ENCODE measurements around the gene NTNG2. TPM values are rescaled to one million over a fixed set of nuclear protein-coding genes. Genes with fewer than 3 reads are reported as not detected.

Gene NTNG2
- total and polyA plus RNA-seq, 9 of the 15 experiments (the other 6 are each of a cell fraction or from before 2014, with no cell fraction given), result 0.01 to 0.11 (median 0.09) TPM; not detected in 6

- no peak overlapping the region for H3K4me3 ChIP-seq
- H3K9me3 ChIP-seq (replicated peaks; ENCODE audit: control insufficient read depth, insufficient read depth, low read depth, low read length), result no peaks in the 10 kb centered on the region
- BruUV-seq (replicated peaks), result no TSS peak
- no peak overlapping the region for H3K27ac ChIP-seq (ENCODE audit: extremely low read depth, low read depth, low read length)
- no peak overlapping the region for H3K9ac ChIP-seq (ENCODE audit: insufficient read depth in 1 of 2, low read depth in 2 of 2, low read length in 2 of 2)
- peaks cover 6% of the 10 kb centered on the region for H3K9me1 ChIP-seq (ENCODE audit: control insufficient read depth, insufficient read depth, low read length)
- no peak for FAIRE-seq
- H3K27me3 ChIP-seq (ENCODE audit: control insufficient read depth in 2 of 2, insufficient read depth in 2 of 2, low read length in 2 of 2), result peaks cover 54 to 73% of the 10 kb centered on the region in 2 experiments
- DNase-seq (ENCODE audit: extremely low read depth in 1 of 4, low spot score in 3 of 4), result no peak
- WGBS (ENCODE audit: insufficient coverage, low coverage, missing lambda C conversion rate), result 1% methylated on average over 13 of the region's 13 CpGs
- no peaks in the 10 kb centered on the region for H4K20me1 ChIP-seq (replicated peaks; ENCODE audit: control insufficient read depth, insufficient read depth, low read length)
- H3K79me2 ChIP-seq (ENCODE audit: control insufficient read depth, insufficient read depth, low read length), result no peaks in the 10 kb centered on the region
- ChIA-PET POLR2A (interaction anchor here (0.7 to 1.0 kb wide), 3 partner anchors 9 to 353 kb away, joined by 3 read pairs; no protein-coding TSS in a partner anchor), CTCF (ENCODE audit: low intra/inter-chr PET ratio) (no interaction called here)
- no peak for ATAC-seq
- H3K4me2 ChIP-seq (ENCODE audit: insufficient read depth, low read length), result no peak overlapping the region
- in situ Hi-C loops (cut with MboI) (no loop called here), intact Hi-C loops (cut with micrococcal nuclease) (no loop called here)
- peaks cover 0 to 6% of the 10 kb centered on the region in 2 experiments; a peak in 2 of 5 replicates for H3K4me1 ChIP-seq (replicated peaks in 1 of 2; ENCODE audit: control insufficient read depth in 2 of 2, insufficient read depth in 2 of 2, low read length in 2 of 2)
- H2AFZ ChIP-seq (ENCODE audit: low read depth, low read length), result no peak overlapping the region
- H3K36me3 ChIP-seq (ENCODE audit: control insufficient read depth, insufficient read depth, low read length), result no peaks in the 10 kb centered on the region
- TF ChIP-seq RNF2 (IDR thresholded peaks at IDR 0.05), result no peak
- TF ChIP-seq TSHZ1 (CRISPR knock-in tag; IDR thresholded peaks at IDR 0.05), result no peak
- no peak for TF ChIP-seq POU5F1 (IDR thresholded peaks at IDR 0.05; ENCODE audit: borderline replicate concordance, low read depth, low read length, partially characterized antibody)
- no peak for TF ChIP-seq MCM7 (IDR thresholded peaks at IDR 0.05)
- no peak for TF ChIP-seq PBX2 (CRISPR knock-in tag; IDR thresholded peaks at IDR 0.05; ENCODE audit: low read depth)
- no peak for TF ChIP-seq PBX2 (tag; conservative IDR thresholded peaks at IDR 0.05; ENCODE audit: low read depth)
- TF ChIP-seq PHTF2 (CRISPR knock-in tag; IDR thresholded peaks at IDR 0.05), result no peak
- no peak for TF ChIP-seq BMI1 (IDR thresholded peaks at IDR 0.05; ENCODE audit: low read length)
- no peak for TF ChIP-seq NR2C1 (IDR thresholded peaks at IDR 0.05)
- no peak for TF ChIP-seq NR2C1 (tag; IDR thresholded peaks at IDR 0.05)
- TF ChIP-seq, protein P1, sequence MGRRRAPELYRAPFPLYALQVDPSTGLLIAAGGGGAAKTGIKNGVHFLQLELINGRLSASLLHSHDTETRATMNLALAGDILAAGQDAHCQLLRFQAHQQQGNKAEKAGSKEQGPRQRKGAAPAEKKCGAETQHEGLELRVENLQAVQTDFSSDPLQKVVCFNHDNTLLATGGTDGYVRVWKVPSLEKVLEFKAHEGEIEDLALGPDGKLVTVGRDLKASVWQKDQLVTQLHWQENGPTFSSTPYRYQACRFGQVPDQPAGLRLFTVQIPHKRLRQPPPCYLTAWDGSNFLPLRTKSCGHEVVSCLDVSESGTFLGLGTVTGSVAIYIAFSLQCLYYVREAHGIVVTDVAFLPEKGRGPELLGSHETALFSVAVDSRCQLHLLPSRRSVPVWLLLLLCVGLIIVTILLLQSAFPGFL (CRISPR knock-in tag; IDR thresholded peaks at IDR 0.05), result no peak
- no peak for TF ChIP-seq SIN3A (IDR thresholded peaks at IDR 0.05; ENCODE audit: borderline replicate concordance in 2 of 2, control insufficient read depth in 1 of 2, low read depth in 2 of 2, low read length in 2 of 2)
- no peak for TF ChIP-seq ZNF384 (IDR thresholded peaks at IDR 0.05; ENCODE audit: low read depth, low read length)
- TF ChIP-seq NCOA1 (IDR thresholded peaks at IDR 0.05; ENCODE audit: low read depth), result no peak
- no peak for TF ChIP-seq ZBTB7A (IDR thresholded peaks at IDR 0.05; ENCODE audit: borderline replicate concordance, control insufficient read depth, low read depth, low read length)
- no peak for TF ChIP-seq CCAR2 (IDR thresholded peaks at IDR 0.05; ENCODE audit: low read depth, low read length)
- no peak for TF ChIP-seq HLTF (IDR thresholded peaks at IDR 0.05)
- TF ChIP-seq HDAC6 (IDR thresholded peaks at IDR 0.05; ENCODE audit: low read depth, low read length), result no peak
Measured at GRCh38 chr9:132126680-132127236, 35.1 kb upstream of the NTNG2 start.
